ENCODE data around the gene NTNG2.

The NTNG2 gene

GRCh38 chr9:132135456-132135855 is 26.4 kb upstream of the NTNG2 start:
- ATAC-seq (replicated peaks; ENCODE audit: extremely low read depth, poor library complexity, severe bottlenecking) (no peak), DNase-seq (ENCODE audit: low spot score in 2 of 2) (no peak)
- H3K27ac Mint-ChIP-seq (ENCODE audit: low read depth), result no peak overlapping the region
- H3K4me1 Mint-ChIP-seq, result no peaks in the 10 kb centered on the region
- H3K27me3 Mint-ChIP-seq, result peaks cover 81% of the 10 kb centered on the region
- no peak overlapping the region for H3K4me3 Mint-ChIP-seq
- peaks cover 4% of the 10 kb centered on the region for H3K36me3 Mint-ChIP-seq (ENCODE audit: insufficient read depth)
- H3K9me3 Mint-ChIP-seq, result no peaks in the 10 kb centered on the region

GRCh38 chr9:132136151-132136780 is 25.6 kb upstream of the NTNG2 start:
- H3K27ac Mint-ChIP-seq (ENCODE audit: low read depth), result no peak overlapping the region
- DNase-seq (ENCODE audit: low spot score in 2 of 2) (no peak), ATAC-seq (replicated peaks; ENCODE audit: extremely low read depth, poor library complexity, severe bottlenecking) (no peak)
- H3K27me3 Mint-ChIP-seq, result peaks cover 81% of the 10 kb centered on the region
- no peaks in the 10 kb centered on the region for H3K9me3 Mint-ChIP-seq
- peaks cover 2% of the 10 kb centered on the region for H3K4me1 Mint-ChIP-seq
- no peak overlapping the region for H3K4me3 Mint-ChIP-seq
- H3K36me3 Mint-ChIP-seq (ENCODE audit: insufficient read depth), result peaks cover 4% of the 10 kb centered on the region

- H3K27ac Mint-ChIP-seq (ENCODE audit: low read depth), result no peak overlapping the region
- no peak for ATAC-seq (replicated peaks; ENCODE audit: extremely low read depth, poor library complexity, severe bottlenecking)
Measured at GRCh38 chr9:132141344-132141947, 20.4 kb upstream of the NTNG2 start.

GRCh38 chr9:132141948-132142594 is 19.8 kb upstream of the NTNG2 start:
- peaks cover 11% of the 10 kb centered on the region for H3K4me1 Mint-ChIP-seq
- H3K27ac Mint-ChIP-seq (ENCODE audit: low read depth), result no peak overlapping the region
- H3K36me3 Mint-ChIP-seq (ENCODE audit: insufficient read depth), result peaks cover 4% of the 10 kb centered on the region
- H3K27me3 Mint-ChIP-seq, result peaks cover 98% of the 10 kb centered on the region
- H3K4me3 Mint-ChIP-seq, result peak overlapping the region; percentile 45
- DNase-seq (ENCODE audit: low spot score in 2 of 2) (no peak), ATAC-seq (replicated peaks; ENCODE audit: extremely low read depth, poor library complexity, severe bottlenecking) (no peak)
- no peaks in the 10 kb centered on the region for H3K9me3 Mint-ChIP-seq

More at GRCh38 chr9:132141344-132141947, 20.4 kb upstream of the NTNG2 start:
- Mint-ChIP-seq H3K36me3 (ENCODE audit: insufficient read depth) (peaks cover 4% of the 10 kb centered on the region), H3K27me3 (peaks cover 96% of the 10 kb centered on the region), H3K9me3 (no peaks in the 10 kb centered on the region), H3K4me3 (peak overlapping the region; percentile 45), H3K4me1 (peaks cover 11% of the 10 kb centered on the region)
- DNase-seq (ENCODE audit: low spot score in 2 of 2), result no peak

GRCh38 chr9:132142924-132143323 is 18.9 kb upstream of the NTNG2 start:
- Mint-ChIP-seq H3K4me1 (peaks cover 11% of the 10 kb centered on the region), H3K4me3 (no peak overlapping the region), H3K27ac (ENCODE audit: low read depth) (no peak overlapping the region), H3K9me3 (no peaks in the 10 kb centered on the region), H3K36me3 (ENCODE audit: insufficient read depth) (peaks cover 4% of the 10 kb centered on the region), H3K27me3 (peaks cover 98% of the 10 kb centered on the region)
- DNase-seq (ENCODE audit: low spot score in 2 of 2) (no peak), ATAC-seq (replicated peaks; ENCODE audit: extremely low read depth, poor library complexity, severe bottlenecking) (no peak)

- ATAC-seq (replicated peaks; ENCODE audit: extremely low read depth, poor library complexity, severe bottlenecking), result no peak
- Mint-ChIP-seq H3K4me3 (no peak overlapping the region), H3K27me3 (peaks cover 98% of the 10 kb centered on the region), H3K4me1 (peaks cover 11% of the 10 kb centered on the region), H3K27ac (ENCODE audit: low read depth) (no peak overlapping the region), H3K9me3 (no peaks in the 10 kb centered on the region), H3K36me3 (ENCODE audit: insufficient read depth) (peaks cover 4% of the 10 kb centered on the region)
- no peak for DNase-seq (ENCODE audit: low spot score in 2 of 2)
Measured at GRCh38 chr9:132143359-132143758, 18.5 kb upstream of the NTNG2 start.

GRCh38 chr9:132144708-132145365 is 17.0 kb upstream of the NTNG2 start:
- no peak for DNase-seq (ENCODE audit: low spot score in 2 of 2)
- Mint-ChIP-seq H3K4me3 (no peak overlapping the region), H3K27ac (ENCODE audit: low read depth) (no peak overlapping the region), H3K27me3 (peaks cover 97% of the 10 kb centered on the region), H3K9me3 (no peaks in the 10 kb centered on the region), H3K4me1 (peaks cover 11% of the 10 kb centered on the region), H3K36me3 (ENCODE audit: insufficient read depth) (peaks cover 2% of the 10 kb centered on the region)
- no peak for ATAC-seq (replicated peaks; ENCODE audit: extremely low read depth, poor library complexity, severe bottlenecking)

GRCh38 chr9:132146039-132146438 is 15.8 kb upstream of the NTNG2 start:
- H3K9me3 Mint-ChIP-seq, result no peaks in the 10 kb centered on the region
- DNase-seq (ENCODE audit: low spot score in 2 of 2) (no peak), ATAC-seq (replicated peaks; ENCODE audit: extremely low read depth, poor library complexity, severe bottlenecking) (no peak)
- H3K4me1 Mint-ChIP-seq, result peaks cover 11% of the 10 kb centered on the region
- peaks cover 97% of the 10 kb centered on the region for H3K27me3 Mint-ChIP-seq
- no peak overlapping the region for H3K4me3 Mint-ChIP-seq
- H3K36me3 Mint-ChIP-seq (ENCODE audit: insufficient read depth), result peaks cover 2% of the 10 kb centered on the region
- H3K27ac Mint-ChIP-seq (ENCODE audit: low read depth), result no peak overlapping the region

- Mint-ChIP-seq H3K27ac (ENCODE audit: low read depth) (no peak overlapping the region), H3K9me3 (no peaks in the 10 kb centered on the region), H3K4me1 (peaks cover 6% of the 10 kb centered on the region), H3K4me3 (no peak overlapping the region), H3K27me3 (peaks cover 97% of the 10 kb centered on the region), H3K36me3 (ENCODE audit: insufficient read depth) (peaks cover 2% of the 10 kb centered on the region)
- ATAC-seq (replicated peaks; ENCODE audit: extremely low read depth, poor library complexity, severe bottlenecking) (no peak), DNase-seq (ENCODE audit: low spot score in 2 of 2) (no peak)
Measured at GRCh38 chr9:132146575-132146974, 15.3 kb upstream of the NTNG2 start.

- Mint-ChIP-seq H3K27me3 (peaks cover 97% of the 10 kb centered on the region), H3K36me3 (ENCODE audit: insufficient read depth) (peaks cover 2% of the 10 kb centered on the region), H3K4me3 (no peak overlapping the region), H3K4me1 (no peaks in the 10 kb centered on the region), H3K9me3 (no peaks in the 10 kb centered on the region), H3K27ac (ENCODE audit: low read depth) (no peak overlapping the region)
- DNase-seq (ENCODE audit: low spot score in 2 of 2) (no peak), ATAC-seq (replicated peaks; ENCODE audit: extremely low read depth, poor library complexity, severe bottlenecking) (no peak)
Measured at GRCh38 chr9:132147331-132147730, 14.5 kb upstream of the NTNG2 start.

- Mint-ChIP-seq H3K36me3 (ENCODE audit: insufficient read depth) (peaks cover under 1% of the 10 kb centered on the region), H3K9me3 (no peaks in the 10 kb centered on the region), H3K27me3 (peaks cover 97% of the 10 kb centered on the region), H3K4me3 (no peak overlapping the region), H3K4me1 (no peaks in the 10 kb centered on the region), H3K27ac (ENCODE audit: low read depth) (no peak overlapping the region)
- no peak for DNase-seq (ENCODE audit: low spot score in 2 of 2)
- ATAC-seq (replicated peaks; ENCODE audit: extremely low read depth, poor library complexity, severe bottlenecking), result no peak
Measured at GRCh38 chr9:132147839-132148238, 14.0 kb upstream of the NTNG2 start.

GRCh38 chr9:132150256-132150655 is 11.6 kb upstream of the NTNG2 start:
- Mint-ChIP-seq H3K4me1 (no peaks in the 10 kb centered on the region), H3K27ac (ENCODE audit: low read depth) (no peak overlapping the region), H3K27me3 (peaks cover 99% of the 10 kb centered on the region), H3K36me3 (ENCODE audit: insufficient read depth) (no peaks in the 10 kb centered on the region), H3K9me3 (no peaks in the 10 kb centered on the region), H3K4me3 (no peak overlapping the region)
- no peak for ATAC-seq (replicated peaks; ENCODE audit: extremely low read depth, poor library complexity, severe bottlenecking)
- no peak for DNase-seq (ENCODE audit: low spot score in 2 of 2)
